OCI-LY3 (cell line): Measurements from ENCODE around the gene CPA4.

Experiments
- H2AFZ ChIP-seq: fragments of 200-600, 300-600 bp; shearing (Covaris generic); 2 replicates; pipeline ENCODE4 v1.6.0; 2014; ENCODE audit warnings: antibody characterized with exemption, low read depth, low read length
- H3K27ac ChIP-seq: fragments of 200-600, 300-600 bp; sonication (generic); 2 replicates; pipeline ENCODE4 v1.5.1; 2014; ENCODE audit warnings: mild to moderate bottlenecking, low read length, moderate library complexity, mixed read lengths
- H3K27me3 ChIP-seq: fragments of 200-600, 300-600 bp; sonication (generic); 2 replicates; pipeline ENCODE4 v1.6.1; 2014; ENCODE audit warnings: low read depth, low read length, mixed read lengths
- H3K36me3 ChIP-seq: fragments of 200-600, 300-600 bp; sonication (generic); replicated peaks from 2 replicates; pipeline ENCODE3; 2014; ENCODE audit warnings: low read depth, low read length, mixed read lengths
- H3K4me1 ChIP-seq: fragments of 300-600, 200-600 bp; sonication (generic); 2 replicates; pipeline ENCODE4 v1.6.1; 2014; ENCODE audit warnings: low read length, mixed read lengths
- H3K4me2 ChIP-seq: fragments of 200-600, 300-600 bp; sonication (generic); 2 replicates; pipeline ENCODE4 v1.6.1; 2014; ENCODE audit warnings: low read length, mixed read lengths
- H3K4me3 ChIP-seq: fragments of 300-600, 200-600 bp; sonication (generic); 2 replicates; pipeline ENCODE4 v1.5.1; 2014; ENCODE audit warnings: antibody characterized with exemption, mild to moderate bottlenecking, low read length, moderate library complexity
- H3K79me2 ChIP-seq: fragments of 300-600, 200-600 bp; shearing (Covaris generic); 2 replicates; pipeline ENCODE4 v1.6.1; 2014; ENCODE audit warnings: mild to moderate bottlenecking, low read length, mixed read lengths
- H3K9ac ChIP-seq: fragments of 300-600, 200-600 bp; shearing (Covaris generic); 2 replicates; pipeline ENCODE4 v1.6.0; 2014; ENCODE audit warnings: mild to moderate bottlenecking, low read length, moderate library complexity
- H3K9me3 ChIP-seq: fragments of 200-600, 300-600 bp; shearing (Covaris generic); 2 replicates; pipeline ENCODE4 v1.6.1; 2014; ENCODE audit warnings: low read length, mixed read lengths; ENCODE audit not compliant: insufficient read depth
- H4K20me1 ChIP-seq: fragments of 200-600, 300-600 bp; sonication (generic); 2 replicates; pipeline ENCODE4 v1.6.1; 2016; ENCODE audit warnings: low read length, mixed read lengths; ENCODE audit not compliant: insufficient read depth
- EZH2phosphoT487 ChIP-seq: fragments of 200-600 bp; shearing (Covaris generic); IDR thresholded peaks from 2 replicates; pipeline ENCODE4 v1.6.1; 2018; ENCODE audit warnings: antibody characterized with exemption, mixed run types, low read depth
- TF ChIP-seq, protein P1 (sequence below): fragments of 200-600, 300-600 bp; sonication (generic); IDR thresholded peaks from 2 replicates; pipeline ENCODE4 v1.5.1; 2014; ENCODE audit warnings: antibody characterized with exemption, low read length, low read depth

Gene CPA4

DNA sequence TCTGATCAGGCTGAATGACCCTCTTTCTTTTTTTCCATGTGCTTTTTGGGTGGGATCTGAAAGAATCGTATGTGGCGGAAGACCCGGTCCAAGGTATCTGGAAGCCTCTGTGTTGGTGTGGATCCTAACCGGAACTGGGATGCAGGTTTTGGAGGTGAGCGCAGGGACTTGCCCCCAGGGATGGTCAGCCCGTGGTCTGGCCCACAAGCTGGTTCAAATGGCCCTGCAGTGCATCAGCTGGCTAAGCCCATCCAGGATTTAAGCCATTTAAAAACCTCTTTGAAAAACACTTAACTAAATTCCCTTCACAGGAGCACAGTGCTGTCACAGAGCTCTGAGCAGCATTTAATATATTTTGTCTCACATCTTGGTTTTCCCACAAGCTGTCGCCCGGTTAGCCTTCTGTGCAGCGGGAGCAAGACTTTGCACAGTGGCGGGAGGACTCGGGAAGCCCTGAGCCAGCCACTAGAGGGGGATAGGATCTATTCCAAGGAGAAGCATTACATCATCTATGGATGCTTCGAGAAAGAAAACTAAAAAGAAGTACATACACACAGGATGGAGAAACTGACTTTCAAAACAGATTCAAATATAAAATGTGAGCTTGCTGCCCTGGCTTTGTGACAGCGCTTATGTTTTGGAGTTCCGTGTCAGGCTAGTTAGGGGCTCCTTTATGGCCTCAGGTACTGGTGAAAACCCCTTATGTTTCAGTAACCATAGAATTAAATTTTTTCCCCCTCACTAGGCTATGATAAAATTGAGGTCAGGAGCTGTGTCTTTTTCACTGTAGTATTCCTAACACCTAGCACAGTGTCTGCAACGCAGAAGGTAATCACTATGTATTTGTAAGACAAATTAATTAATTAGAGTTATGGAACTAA lies 15.0 kb upstream of the CPA4 start:
- H3K4me3 ChIP-seq: no peak overlapping the region
- TF ChIP-seq, protein P1, sequence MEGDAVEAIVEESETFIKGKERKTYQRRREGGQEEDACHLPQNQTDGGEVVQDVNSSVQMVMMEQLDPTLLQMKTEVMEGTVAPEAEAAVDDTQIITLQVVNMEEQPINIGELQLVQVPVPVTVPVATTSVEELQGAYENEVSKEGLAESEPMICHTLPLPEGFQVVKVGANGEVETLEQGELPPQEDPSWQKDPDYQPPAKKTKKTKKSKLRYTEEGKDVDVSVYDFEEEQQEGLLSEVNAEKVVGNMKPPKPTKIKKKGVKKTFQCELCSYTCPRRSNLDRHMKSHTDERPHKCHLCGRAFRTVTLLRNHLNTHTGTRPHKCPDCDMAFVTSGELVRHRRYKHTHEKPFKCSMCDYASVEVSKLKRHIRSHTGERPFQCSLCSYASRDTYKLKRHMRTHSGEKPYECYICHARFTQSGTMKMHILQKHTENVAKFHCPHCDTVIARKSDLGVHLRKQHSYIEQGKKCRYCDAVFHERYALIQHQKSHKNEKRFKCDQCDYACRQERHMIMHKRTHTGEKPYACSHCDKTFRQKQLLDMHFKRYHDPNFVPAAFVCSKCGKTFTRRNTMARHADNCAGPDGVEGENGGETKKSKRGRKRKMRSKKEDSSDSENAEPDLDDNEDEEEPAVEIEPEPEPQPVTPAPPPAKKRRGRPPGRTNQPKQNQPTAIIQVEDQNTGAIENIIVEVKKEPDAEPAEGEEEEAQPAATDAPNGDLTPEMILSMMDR: peak; percentile 14; the same call in 1 of the 2 replicates
- TF ChIP-seq EZH2phosphoT487: no peak
- no peak overlapping the region for H3K4me2 ChIP-seq
- H2AFZ ChIP-seq: no peak overlapping the region
- no peaks in the 10 kb centered on the region for H3K9me3 ChIP-seq
- no peaks in the 10 kb centered on the region for H3K4me1 ChIP-seq
- no peak overlapping the region for H3K9ac ChIP-seq
- H3K79me2 ChIP-seq: no peaks in the 10 kb centered on the region
- H3K27me3 ChIP-seq: peaks cover 20% of the 10 kb centered on the region
- no peak overlapping the region for H3K27ac ChIP-seq
- no peaks in the 10 kb centered on the region for H4K20me1 ChIP-seq
- no peaks in the 10 kb centered on the region for H3K36me3 ChIP-seq

DNA sequence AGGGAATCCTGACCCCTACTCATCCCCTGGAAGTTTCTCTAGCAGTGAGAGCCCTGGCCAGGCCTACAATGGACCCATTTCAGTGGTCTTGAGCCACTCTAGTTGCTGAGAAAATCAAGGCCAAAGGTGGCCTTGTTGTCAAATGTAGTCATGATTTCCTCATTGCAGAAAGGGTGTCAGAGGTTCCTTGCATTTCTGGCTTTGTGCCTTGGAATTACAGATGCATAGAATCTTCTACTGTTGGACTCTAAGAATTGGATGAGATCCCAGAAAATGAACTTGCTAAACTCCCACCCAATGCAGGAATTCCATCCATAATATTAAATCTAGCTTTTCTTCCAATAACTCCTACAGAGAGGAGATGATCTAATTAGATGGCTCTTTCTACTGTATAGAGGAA lies 14.1 kb upstream of the CPA4 start:
- H3K4me1 ChIP-seq: peaks cover 4% of the 10 kb centered on the region
- no peaks in the 10 kb centered on the region for H4K20me1 ChIP-seq
- H3K4me3 ChIP-seq: no peak overlapping the region

DNA sequence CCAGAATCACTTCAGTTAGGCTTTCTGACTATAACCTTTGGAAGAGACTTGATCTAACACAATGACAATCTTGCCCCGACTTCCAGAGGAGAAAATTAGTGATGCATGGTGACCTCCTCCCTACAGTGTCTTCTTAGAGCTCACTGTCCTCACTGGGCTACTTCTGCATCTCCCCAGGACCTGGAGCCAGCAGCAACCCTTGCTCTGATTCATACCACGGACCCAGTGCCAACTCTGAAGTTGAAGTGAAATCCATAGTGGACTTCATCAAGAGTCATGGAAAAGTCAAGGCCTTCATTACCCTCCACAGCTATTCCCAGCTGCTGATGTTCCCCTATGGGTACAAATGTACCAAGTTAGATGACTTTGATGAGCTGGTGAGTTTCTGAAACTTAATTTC lies 13.7 kb upstream of the CPA4 start:
- H3K27me3 ChIP-seq: peaks cover 20% of the 10 kb centered on the region
- no peak overlapping the region for H2AFZ ChIP-seq
- H3K4me1 ChIP-seq: peaks cover 6% of the 10 kb centered on the region
- no peak overlapping the region for H3K4me2 ChIP-seq
- H3K9ac ChIP-seq: no peak overlapping the region
- no peaks in the 10 kb centered on the region for H3K79me2 ChIP-seq
- H3K9me3 ChIP-seq: no peaks in the 10 kb centered on the region
- H3K4me3 ChIP-seq: no peak overlapping the region
- TF ChIP-seq, protein P1: no peak
- TF ChIP-seq EZH2phosphoT487: no peak
- H4K20me1 ChIP-seq: no peaks in the 10 kb centered on the region
- H3K27ac ChIP-seq: no peak overlapping the region
- H3K36me3 ChIP-seq: no peaks in the 10 kb centered on the region

More for the DNA sequence above, 14.1 kb upstream of the CPA4 start:
- Histone ChIP-seq H3K27ac (no peak overlapping the region), H3K9ac (no peak overlapping the region), H3K4me2 (no peak overlapping the region), H2AFZ (no peak overlapping the region), H3K9me3 (no peaks in the 10 kb centered on the region), H3K79me2 (no peaks in the 10 kb centered on the region), H3K27me3 (peaks cover 20% of the 10 kb centered on the region), H3K36me3 (no peaks in the 10 kb centered on the region)
- TF ChIP-seq, protein P1: no peak
- TF ChIP-seq EZH2phosphoT487: no peak

DNA sequence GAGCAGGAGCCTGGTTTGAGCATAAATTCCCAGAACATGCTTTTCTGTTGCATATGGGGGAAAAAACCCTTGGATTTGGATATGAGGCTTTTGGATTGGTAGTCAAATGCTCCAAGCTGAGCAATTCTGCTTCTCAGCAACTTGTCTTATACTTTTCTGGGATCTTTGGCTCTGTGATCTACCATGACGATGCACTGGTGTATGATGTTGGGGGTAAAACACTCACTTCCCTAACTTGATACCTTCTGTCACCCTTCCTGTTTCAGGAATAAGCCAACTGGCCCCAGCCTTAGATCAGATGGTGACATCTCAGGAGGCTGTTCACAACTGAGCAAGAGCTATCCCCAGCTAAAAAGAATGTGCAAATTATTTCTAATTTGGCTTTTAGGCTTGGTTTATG lies 13.1 kb upstream of the CPA4 start:
- no peak overlapping the region for H3K4me2 ChIP-seq

More for the DNA sequence above, 13.1 kb upstream of the CPA4 start:
- H3K27me3 ChIP-seq: peaks cover 20% of the 10 kb centered on the region
- TF ChIP-seq, protein P1: no peak
- TF ChIP-seq EZH2phosphoT487: no peak
- no peak overlapping the region for H3K27ac ChIP-seq
- no peak overlapping the region for H3K9ac ChIP-seq
- H3K4me3 ChIP-seq: no peak overlapping the region
- no peak overlapping the region for H2AFZ ChIP-seq
- no peaks in the 10 kb centered on the region for H3K79me2 ChIP-seq
- H4K20me1 ChIP-seq: no peaks in the 10 kb centered on the region
- H3K9me3 ChIP-seq: no peaks in the 10 kb centered on the region
- H3K4me1 ChIP-seq: peaks cover 6% of the 10 kb centered on the region
- no peaks in the 10 kb centered on the region for H3K36me3 ChIP-seq
